ENCODE data around the gene SUCLG1. TPM values are rescaled to one million over a fixed set of nuclear protein-coding genes. Genes with fewer than 3 reads are reported as not detected.
"Not testable (repeated sequence)": the region's sequence is repeated elsewhere in the genome, so short reads cannot be mapped to it uniquely, and the experiment has no call there.

Gene SUCLG1
- polyA plus RNA-seq, 4 donors: 165 to 207 (median 179) TPM

GRCh38 chr2:84425310-84425709 is 33.8 kb downstream of the SUCLG1 start:
- no peak for DNase-seq (ENCODE audit: low read depth in 4 of 4, low spot score in 2 of 4)

GRCh38 chr2:84424152-84424551 is 34.9 kb downstream of the SUCLG1 start:
- no peak for DNase-seq (ENCODE audit: low read depth in 4 of 4, low spot score in 2 of 4)

GRCh38 chr2:84421791-84422190 is 37.3 kb downstream of the SUCLG1 start:
- no peak for DNase-seq (ENCODE audit: low read depth in 4 of 4, low spot score in 2 of 4)

- DNase-seq (ENCODE audit: low read depth in 4 of 4, low spot score in 2 of 4): no peak
Measured at GRCh38 chr2:84421197-84421596, 37.9 kb downstream of the SUCLG1 start.

GRCh38 chr2:84417453-84418145 is 41.5 kb downstream of the SUCLG1 start:
- no peak for DNase-seq (ENCODE audit: low read depth in 4 of 4, low spot score in 2 of 4)

GRCh38 chr2:84409531-84409930 is 49.5 kb downstream of the SUCLG1 start:
- no peak for DNase-seq (ENCODE audit: low read depth in 4 of 4, low spot score in 2 of 4)

- not testable (repeated sequence) for DNase-seq (ENCODE audit: low read depth in 4 of 4, low spot score in 2 of 4)
Measured at GRCh38 chr2:84402111-84402510, 57.0 kb downstream of the SUCLG1 start.

GRCh38 chr2:84399839-84400238 is 59.2 kb downstream of the SUCLG1 start:
- not testable (repeated sequence) for DNase-seq (ENCODE audit: low read depth in 4 of 4, low spot score in 2 of 4)

- no peak for DNase-seq (ENCODE audit: low read depth in 4 of 4, low spot score in 2 of 4)
Measured at GRCh38 chr2:84395820-84396219, 63.3 kb downstream of the SUCLG1 start.

GRCh38 chr2:84394628-84395027 is 64.5 kb downstream of the SUCLG1 start:
- no peak for DNase-seq (ENCODE audit: low read depth in 4 of 4, low spot score in 2 of 4)

- no peak for DNase-seq (ENCODE audit: low read depth in 4 of 4, low spot score in 2 of 4)
Measured at GRCh38 chr2:84393829-84394228, 65.3 kb downstream of the SUCLG1 start.

GRCh38 chr2:84389794-84390193 is 69.3 kb downstream of the SUCLG1 start:
- DNase-seq (ENCODE audit: low read depth in 4 of 4, low spot score in 2 of 4): no peak

- DNase-seq (ENCODE audit: low read depth in 4 of 4, low spot score in 2 of 4): no peak
Measured at GRCh38 chr2:84388921-84389490, 70.1 kb downstream of the SUCLG1 start.

- no peak for DNase-seq (ENCODE audit: low read depth in 4 of 4, low spot score in 2 of 4)
Measured at GRCh38 chr2:84388133-84388532, 70.9 kb downstream of the SUCLG1 start.

GRCh38 chr2:84386336-84387040 is 72.6 kb downstream of the SUCLG1 start:
- no peak for DNase-seq (ENCODE audit: low read depth in 4 of 4, low spot score in 2 of 4)

- DNase-seq (ENCODE audit: low read depth in 4 of 4, low spot score in 2 of 4): no peak
Measured at GRCh38 chr2:84383271-84383670, 75.8 kb downstream of the SUCLG1 start.

- DNase-seq (ENCODE audit: low read depth in 4 of 4, low spot score in 2 of 4): no peak
Measured at GRCh38 chr2:84380875-84381274, 78.2 kb downstream of the SUCLG1 start.

- no peak for DNase-seq (ENCODE audit: low read depth in 4 of 4, low spot score in 2 of 4)
Measured at GRCh38 chr2:84378960-84379359, 80.1 kb downstream of the SUCLG1 start.

- no peak for DNase-seq (ENCODE audit: low read depth in 4 of 4, low spot score in 2 of 4)
Measured at GRCh38 chr2:84375020-84375419, 84.1 kb downstream of the SUCLG1 start.

GRCh38 chr2:84373866-84374265 is 85.2 kb downstream of the SUCLG1 start:
- no peak for DNase-seq (ENCODE audit: low read depth in 4 of 4, low spot score in 2 of 4)
